NCI-H526 treated with DMSO at 0.1 percent for 48 hours (cell line): ENCODE measurements around the gene ARHGAP29.

Experiments
- DNase-seq: peaks from one replicate; lab custom pipeline; 2025; lab: John Stamatoyannopoulos, UW

Gene ARHGAP29

GRCh38 chr1:94237291-94238226 is at the start of gene ARHGAP29:
Gene ARHGAP29 (minus strand): TSS chr1:94237584. CDS start chr1:94231611, 5,973 bp downstream.
- DNase-seq, result peak; percentile 62

- DNase-seq, result no peak
Observed at GRCh38 chr1:94286864-94287437, 49.6 kb upstream of the ARHGAP29 start.

- no peak for DNase-seq
Observed at GRCh38 chr1:94285031-94285654, 47.8 kb upstream of the ARHGAP29 start.

GRCh38 chr1:94284476-94284875 is 47.1 kb upstream of the ARHGAP29 start:
- DNase-seq, result no peak

GRCh38 chr1:94283462-94283861 is 46.1 kb upstream of the ARHGAP29 start:
- no peak for DNase-seq

- no peak for DNase-seq
Observed at GRCh38 chr1:94282143-94282711, 44.8 kb upstream of the ARHGAP29 start.

- DNase-seq, result no peak
Observed at GRCh38 chr1:94281361-94282142, 44.2 kb upstream of the ARHGAP29 start.

GRCh38 chr1:94280541-94280940 is 43.2 kb upstream of the ARHGAP29 start:
- no peak for DNase-seq

GRCh38 chr1:94279462-94279861 is 42.1 kb upstream of the ARHGAP29 start:
- DNase-seq, result no peak

- no peak for DNase-seq
Observed at GRCh38 chr1:94279038-94279437, 41.7 kb upstream of the ARHGAP29 start.

GRCh38 chr1:94276988-94277434 is 39.6 kb upstream of the ARHGAP29 start:
- no peak for DNase-seq

- DNase-seq, result no peak
Observed at GRCh38 chr1:94275083-94275482, 37.7 kb upstream of the ARHGAP29 start.

- DNase-seq, result no peak
Observed at GRCh38 chr1:94274561-94274960, 37.2 kb upstream of the ARHGAP29 start.

GRCh38 chr1:94273111-94273510 is 35.7 kb upstream of the ARHGAP29 start:
- no peak for DNase-seq

GRCh38 chr1:94272388-94272787 is 35.0 kb upstream of the ARHGAP29 start:
- DNase-seq, result no peak

- no peak for DNase-seq
Observed at GRCh38 chr1:94271373-94271772, 34.0 kb upstream of the ARHGAP29 start.

GRCh38 chr1:94270801-94271203 is 33.4 kb upstream of the ARHGAP29 start:
- no peak for DNase-seq

GRCh38 chr1:94269921-94270320 is 32.5 kb upstream of the ARHGAP29 start:
- DNase-seq, result no peak

GRCh38 chr1:94265906-94266305 is 28.5 kb upstream of the ARHGAP29 start:
- DNase-seq, result no peak

- DNase-seq, result no peak
Observed at GRCh38 chr1:94265011-94265422, 27.6 kb upstream of the ARHGAP29 start.

- DNase-seq, result no peak
Observed at GRCh38 chr1:94260635-94261387, 23.4 kb upstream of the ARHGAP29 start.
